Activated T-helper 1 cell treated with anti-CD3 and anti-CD28 coated beads, Interleukin-12 subunit alpha, Interleukin-12 subunit beta, Interleukin-2, Interleukin-4 antibody, amounts not matched to agents 30 ng/mL and 10 ng/mL and 1 ng/mL, durations not matched to agents 14 hours and 24 hours and 36 hours (primary cell): ENCODE results near the gene HS3ST5. TPM values are rescaled to one million over a fixed set of nuclear protein-coding genes. Genes with fewer than 3 reads are reported as not detected.
A peak's percentile ranks its signal among the peaks of the same experiment; 100 is the strongest.
"Not testable (repeated sequence)": the region's sequence is repeated elsewhere in the genome, so short reads cannot be mapped to it uniquely, and the experiment has no call there.

Experiments
- DNase-seq: peaks from one replicate; pipeline ENCODE4 v3.0.0; 2021; ENCODE audit warnings: low spot score
- H3K27ac Mint-ChIP-seq: one replicate; pipeline ENCODE4 v1.8.0; 2021; ENCODE audit warnings: mild to moderate bottlenecking, mixed read lengths
- H3K27me3 Mint-ChIP-seq: one replicate; pipeline ENCODE4 v1.8.0; 2022; ENCODE audit warnings: mild to moderate bottlenecking, moderate library complexity, mixed read lengths; ENCODE audit not compliant: insufficient read depth
- H3K36me3 Mint-ChIP-seq: one replicate; pipeline ENCODE4 v1.8.0; 2021; ENCODE audit warnings: low read depth, mixed read lengths
- H3K4me1 Mint-ChIP-seq: one replicate; pipeline ENCODE4 v1.8.0; 2021; ENCODE audit warnings: low read depth, mixed read lengths
- H3K4me3 Mint-ChIP-seq: one replicate; pipeline ENCODE4 v1.8.0; 2021; ENCODE audit warnings: mild to moderate bottlenecking, moderate library complexity, mixed read lengths
- H3K9me3 Mint-ChIP-seq: one replicate; pipeline ENCODE4 v1.8.0; 2021; ENCODE audit warnings: mixed read lengths
- intact Hi-C: fragments of 100-400 bp; cut with micrococcal nuclease; formaldehyde crosslinking; loops from one replicate; pipeline ENCODE4 v1.15.1; 2024
- total RNA-seq: library from RNA; stranded (reverse); gene quantifications from 2 replicates; pipeline ENCODE4 v1.2.3, GENCODE V29; 2022

Gene HS3ST5
- total RNA-seq, 1 donor from 2014 or later = not detected

DNA sequence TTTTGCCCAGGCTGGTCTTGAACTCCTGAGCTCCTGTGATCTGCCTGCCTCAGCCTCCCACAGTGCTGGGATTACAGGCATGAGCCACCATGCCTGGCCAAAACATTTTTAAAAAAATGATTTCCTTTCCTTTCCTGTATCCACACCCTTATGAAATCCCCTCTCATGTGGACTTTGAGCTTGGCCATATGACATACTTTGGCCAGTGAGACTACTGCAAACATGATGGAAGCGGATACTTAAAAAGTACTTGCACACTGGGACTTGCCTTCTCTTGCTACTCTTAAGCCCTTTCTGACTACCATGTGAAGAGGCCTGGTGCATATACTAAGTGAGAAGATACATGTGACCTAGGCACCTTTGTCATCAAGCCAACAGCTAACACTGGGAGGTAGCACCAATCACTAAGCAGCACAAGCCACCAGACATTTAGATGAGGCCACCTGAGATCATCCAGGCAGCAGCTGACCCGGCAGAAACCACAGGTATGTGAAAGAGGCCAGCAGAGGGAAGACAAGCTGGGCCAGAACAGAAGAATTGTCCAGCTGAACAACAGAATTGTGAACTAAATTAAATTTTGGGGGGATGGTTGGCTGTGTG, 293.4 kb downstream of the HS3ST5 start:
- no peak for DNase-seq
- Mint-ChIP-seq H3K4me3 (no peak overlapping the region), H3K36me3 (no peaks in the 10 kb centered on the region), H3K27ac (no peak overlapping the region), H3K4me1 (no peaks in the 10 kb centered on the region), H3K9me3 (no peaks in the 10 kb centered on the region), H3K27me3 (peaks cover 5% of the 10 kb centered on the region)
- intact Hi-C loops = no loop called here

DNA sequence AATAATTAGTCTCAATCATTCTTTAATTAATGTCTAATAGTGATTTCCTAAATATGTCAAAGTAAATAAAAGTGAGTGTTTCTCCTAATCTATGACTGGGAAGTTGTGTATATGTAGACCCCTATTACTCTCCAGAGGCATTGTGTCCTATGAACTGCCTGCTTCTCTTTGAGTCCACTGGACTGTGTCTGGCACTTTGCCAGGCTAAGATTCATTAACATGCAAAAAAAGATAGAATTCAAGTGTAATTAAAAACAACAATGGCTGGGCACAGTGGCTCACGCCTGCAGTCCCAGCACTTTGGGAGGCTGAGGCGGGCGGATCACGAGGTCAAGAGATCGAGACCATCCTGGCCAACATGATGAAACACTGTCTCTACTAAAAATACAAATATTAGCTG, 298.3 kb downstream of the HS3ST5 start:
- H3K4me3 Mint-ChIP-seq, H3K27me3 Mint-ChIP-seq, H3K36me3 Mint-ChIP-seq, DNase-seq, H3K4me1 Mint-ChIP-seq, H3K9me3 Mint-ChIP-seq, H3K27ac Mint-ChIP-seq, intact Hi-C loops: not testable (repeated sequence)

DNA sequence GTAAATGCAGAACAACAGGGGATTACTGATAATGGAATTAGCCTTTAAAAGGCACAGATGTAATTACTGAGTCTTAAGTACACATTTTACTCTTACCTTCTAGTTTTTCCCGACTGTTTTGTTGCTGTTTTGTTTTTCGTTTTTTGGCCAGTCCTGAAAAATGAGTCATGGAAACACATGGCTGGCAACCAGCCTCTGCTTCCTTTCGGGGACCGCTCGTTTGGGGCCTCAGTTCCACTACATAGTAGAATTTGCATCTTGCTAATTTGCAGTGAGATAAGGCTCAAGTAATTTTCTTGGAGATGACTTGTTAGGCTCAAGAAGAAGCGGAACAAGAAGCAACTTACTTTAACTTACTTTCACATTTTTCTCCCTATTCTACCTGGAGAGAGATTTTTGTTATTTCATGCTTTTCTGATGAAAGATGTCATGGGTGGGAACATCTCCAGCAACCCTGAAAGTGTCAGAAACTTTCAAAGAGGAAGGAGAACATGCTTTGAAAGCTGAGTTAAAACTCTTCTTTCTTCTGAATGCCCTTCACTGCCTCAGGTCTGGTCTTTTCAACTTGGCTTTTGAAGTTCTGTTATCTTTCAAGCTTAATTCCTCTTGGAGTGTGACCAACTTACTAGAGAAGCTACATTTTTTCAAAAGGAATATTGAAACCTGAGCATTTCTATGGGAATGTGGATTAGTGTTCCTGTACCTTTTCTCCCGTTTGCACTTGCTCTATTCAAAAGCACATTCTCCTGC, 300.4 kb downstream of the HS3ST5 start:
- intact Hi-C loops = no loop called here
- H3K27ac Mint-ChIP-seq = no peak overlapping the region
- no peaks in the 10 kb centered on the region for H3K27me3 Mint-ChIP-seq
- no peaks in the 10 kb centered on the region for H3K4me1 Mint-ChIP-seq
- no peak for DNase-seq
- H3K36me3 Mint-ChIP-seq = no peaks in the 10 kb centered on the region
- H3K9me3 Mint-ChIP-seq = no peaks in the 10 kb centered on the region
- no peak overlapping the region for H3K4me3 Mint-ChIP-seq

DNA sequence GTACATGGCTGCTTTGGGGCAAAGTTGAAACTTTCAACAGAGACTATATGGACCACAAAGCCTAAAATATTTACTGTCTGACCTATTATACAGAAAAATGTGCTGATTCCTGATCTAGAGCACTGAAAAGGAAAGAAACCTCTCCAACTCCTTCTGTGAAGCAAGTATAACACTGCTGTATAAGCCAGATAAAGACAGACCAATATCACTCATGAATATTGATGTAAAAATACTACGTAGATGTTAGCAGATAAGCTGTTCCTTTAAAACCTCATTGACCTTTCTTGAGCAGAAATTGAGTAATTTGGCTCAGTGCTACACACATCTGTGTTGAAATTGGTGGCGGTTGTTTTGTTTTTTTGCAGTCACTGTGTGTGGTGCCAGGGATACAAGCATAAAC, 302.0 kb downstream of the HS3ST5 start:
- intact Hi-C loops = no loop called here
- Mint-ChIP-seq H3K36me3 (no peaks in the 10 kb centered on the region), H3K4me3 (no peak overlapping the region), H3K27ac (no peak overlapping the region), H3K9me3 (no peaks in the 10 kb centered on the region), H3K4me1 (no peaks in the 10 kb centered on the region), H3K27me3 (no peaks in the 10 kb centered on the region)
- DNase-seq = no peak

DNA sequence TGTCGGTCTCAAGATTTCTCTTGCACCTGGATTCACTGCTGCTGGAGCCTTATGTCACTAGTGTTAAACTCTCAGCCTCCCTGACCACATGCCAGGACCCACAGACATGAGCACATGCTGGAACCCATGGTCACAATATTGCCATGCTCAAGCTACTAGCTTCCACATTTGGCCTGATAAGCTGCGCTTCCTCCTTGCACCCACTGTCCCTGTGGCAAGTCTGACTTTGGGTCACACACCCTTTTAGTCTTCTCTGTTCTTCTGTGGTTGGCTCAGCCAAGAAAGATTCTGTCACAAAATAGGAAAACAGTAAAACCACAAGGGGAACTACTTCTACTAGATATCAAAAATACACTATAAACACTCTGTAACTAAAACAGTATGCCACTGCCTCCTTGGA, 303.0 kb downstream of the HS3ST5 start:
- intact Hi-C loops = no loop called here
- Mint-ChIP-seq H3K4me1 (no peaks in the 10 kb centered on the region), H3K27me3 (no peaks in the 10 kb centered on the region), H3K9me3 (no peaks in the 10 kb centered on the region), H3K27ac (no peak overlapping the region), H3K36me3 (no peaks in the 10 kb centered on the region), H3K4me3 (no peak overlapping the region)
- no peak for DNase-seq

DNA sequence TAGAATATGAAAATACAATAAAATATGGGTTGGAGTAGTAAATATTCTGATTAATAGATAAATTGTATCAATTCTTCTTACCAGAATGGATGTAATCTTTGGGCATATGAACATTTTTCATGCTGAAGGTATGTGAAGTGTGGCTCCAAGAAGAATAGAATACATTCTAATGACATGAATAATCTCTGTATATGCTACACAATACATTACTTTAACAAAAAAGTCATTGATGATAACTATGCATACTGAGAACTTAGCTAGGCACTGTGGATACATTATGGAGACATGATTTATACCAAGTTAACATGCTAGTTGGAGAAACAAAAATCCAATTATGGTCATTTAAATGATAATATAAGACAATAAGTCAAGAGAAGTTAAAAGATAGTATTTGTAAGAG, 309.2 kb downstream of the HS3ST5 start:
- no peak overlapping the region for H3K4me3 Mint-ChIP-seq
- H3K27me3 Mint-ChIP-seq = no peaks in the 10 kb centered on the region
- no peak overlapping the region for H3K27ac Mint-ChIP-seq
- H3K4me1 Mint-ChIP-seq = no peaks in the 10 kb centered on the region
- intact Hi-C loops = no loop called here
- DNase-seq = no peak
- no peaks in the 10 kb centered on the region for H3K36me3 Mint-ChIP-seq
- no peaks in the 10 kb centered on the region for H3K9me3 Mint-ChIP-seq

DNA sequence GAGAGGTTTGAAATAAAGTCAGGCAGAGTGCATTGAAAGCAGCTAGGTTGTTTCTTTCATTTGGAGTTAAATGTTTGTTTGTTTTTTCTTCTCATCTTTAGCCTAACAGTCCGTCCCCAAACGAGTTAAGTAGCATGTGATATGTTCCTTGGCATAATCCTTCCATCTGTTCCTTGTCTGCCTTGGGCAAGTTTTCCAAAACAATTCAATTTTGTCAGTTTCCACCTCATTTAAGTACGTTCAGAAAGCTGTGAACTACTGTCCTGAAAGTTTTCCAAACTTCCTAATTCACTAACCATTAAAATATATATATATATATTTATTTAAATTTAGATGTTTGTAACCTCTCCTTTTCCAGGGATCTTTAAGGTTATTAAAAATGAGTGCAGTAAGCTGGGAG, 310.1 kb downstream of the HS3ST5 start:
- no peak overlapping the region for H3K27ac Mint-ChIP-seq
- no peak for DNase-seq
- intact Hi-C loops = no loop called here
- no peaks in the 10 kb centered on the region for H3K4me1 Mint-ChIP-seq
- H3K4me3 Mint-ChIP-seq = no peak overlapping the region
- no peaks in the 10 kb centered on the region for H3K36me3 Mint-ChIP-seq
- H3K27me3 Mint-ChIP-seq = no peaks in the 10 kb centered on the region
- H3K9me3 Mint-ChIP-seq = no peaks in the 10 kb centered on the region

DNA sequence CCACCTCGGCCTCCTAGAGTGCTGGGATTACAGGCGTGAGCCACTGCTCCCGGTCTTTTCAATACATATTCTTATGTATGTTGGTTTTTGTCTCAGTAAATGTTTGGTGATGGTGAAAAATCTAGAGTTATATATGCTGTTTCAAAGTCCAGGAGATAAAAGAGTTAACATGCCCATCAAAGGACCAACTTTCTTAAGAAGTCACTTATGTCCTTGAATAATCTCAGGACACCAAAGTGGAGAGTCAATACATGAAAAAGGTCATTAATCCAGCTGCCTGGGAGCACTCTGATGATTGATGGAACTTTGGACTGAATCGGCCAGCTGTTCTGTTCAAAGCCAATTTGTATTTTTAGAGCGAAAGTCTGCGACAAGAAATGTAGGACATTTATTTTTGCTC, 312.1 kb downstream of the HS3ST5 start:
- Mint-ChIP-seq H3K4me3 (no peak overlapping the region), H3K27ac (no peak overlapping the region), H3K27me3 (no peaks in the 10 kb centered on the region), H3K9me3 (no peaks in the 10 kb centered on the region), H3K36me3 (no peaks in the 10 kb centered on the region), H3K4me1 (no peaks in the 10 kb centered on the region)
- intact Hi-C loops = no loop called here
- DNase-seq = no peak

DNA sequence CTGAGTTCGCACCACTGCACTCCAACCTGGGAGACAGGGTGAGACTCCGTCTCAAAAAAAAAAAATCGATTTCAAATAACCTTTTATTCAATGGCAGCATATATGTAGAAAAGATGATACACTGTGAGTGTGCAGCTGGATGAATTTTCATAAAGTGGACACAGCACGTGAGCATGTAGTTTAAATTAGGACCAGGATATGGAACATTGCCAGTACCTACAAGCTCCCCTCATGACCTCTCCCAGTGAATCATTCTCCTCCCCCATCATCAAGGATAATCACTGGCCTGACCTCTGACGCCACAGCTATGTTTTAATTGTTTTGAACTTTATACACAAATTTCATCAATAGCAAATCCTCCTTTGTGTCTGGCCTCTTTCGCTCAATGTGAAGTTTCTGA, 318.1 kb downstream of the HS3ST5 start:
- H3K27ac Mint-ChIP-seq = no peak overlapping the region
- no peaks in the 10 kb centered on the region for H3K4me1 Mint-ChIP-seq
- no peaks in the 10 kb centered on the region for H3K9me3 Mint-ChIP-seq
- intact Hi-C loops = no loop called here
- no peaks in the 10 kb centered on the region for H3K27me3 Mint-ChIP-seq
- no peak for DNase-seq
- H3K4me3 Mint-ChIP-seq = no peak overlapping the region
- H3K36me3 Mint-ChIP-seq = no peaks in the 10 kb centered on the region

DNA sequence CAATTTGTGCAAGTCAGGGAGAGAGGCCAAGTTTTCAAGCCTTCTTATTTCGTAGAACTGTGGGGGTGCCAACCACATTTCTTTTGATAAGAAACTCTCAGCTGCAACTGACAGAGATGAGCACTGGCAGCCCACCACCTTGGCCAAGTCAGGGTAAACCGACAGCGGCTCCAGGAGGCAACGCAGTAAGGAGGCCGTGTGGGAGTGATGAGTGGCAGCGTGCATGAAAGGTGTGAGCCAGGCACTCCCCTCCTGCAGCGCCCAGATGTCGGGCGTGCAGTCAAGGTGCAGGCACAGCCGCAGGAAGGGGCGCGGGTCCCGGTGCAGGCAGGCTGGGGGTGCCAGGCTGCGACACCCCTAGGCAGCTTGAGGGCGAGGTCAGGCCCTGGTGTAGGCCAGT, 322.6 kb downstream of the HS3ST5 start:
- Mint-ChIP-seq H3K36me3 (no peaks in the 10 kb centered on the region), H3K4me3 (no peak overlapping the region), H3K27ac (no peak overlapping the region), H3K27me3 (no peaks in the 10 kb centered on the region), H3K4me1 (no peaks in the 10 kb centered on the region), H3K9me3 (no peaks in the 10 kb centered on the region)
- intact Hi-C loops = no loop called here
- DNase-seq = no peak

DNA sequence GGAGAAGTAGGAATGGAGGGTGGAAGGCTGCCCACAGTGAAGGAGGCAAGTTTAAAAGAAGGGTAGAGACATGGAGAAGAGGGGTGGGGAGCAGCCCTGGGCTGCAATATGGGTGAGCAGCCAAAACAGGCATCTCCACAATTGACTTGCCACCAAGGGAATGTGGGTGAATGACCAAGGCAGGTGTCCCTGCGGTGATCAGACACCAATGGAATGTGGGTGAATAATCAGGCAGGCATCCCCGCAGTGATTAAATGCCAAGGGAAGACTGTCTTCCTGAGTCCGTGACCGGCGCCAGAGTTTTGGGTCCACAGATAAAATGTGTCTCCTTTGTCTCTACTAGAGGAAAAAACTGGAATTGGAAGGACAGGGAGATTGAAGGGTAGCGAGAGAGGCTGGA, 325.7 kb downstream of the HS3ST5 start:
- H3K4me3 Mint-ChIP-seq, H3K36me3 Mint-ChIP-seq, DNase-seq, H3K4me1 Mint-ChIP-seq, H3K27ac Mint-ChIP-seq, intact Hi-C loops, H3K27me3 Mint-ChIP-seq, H3K9me3 Mint-ChIP-seq: not testable (repeated sequence)

DNA sequence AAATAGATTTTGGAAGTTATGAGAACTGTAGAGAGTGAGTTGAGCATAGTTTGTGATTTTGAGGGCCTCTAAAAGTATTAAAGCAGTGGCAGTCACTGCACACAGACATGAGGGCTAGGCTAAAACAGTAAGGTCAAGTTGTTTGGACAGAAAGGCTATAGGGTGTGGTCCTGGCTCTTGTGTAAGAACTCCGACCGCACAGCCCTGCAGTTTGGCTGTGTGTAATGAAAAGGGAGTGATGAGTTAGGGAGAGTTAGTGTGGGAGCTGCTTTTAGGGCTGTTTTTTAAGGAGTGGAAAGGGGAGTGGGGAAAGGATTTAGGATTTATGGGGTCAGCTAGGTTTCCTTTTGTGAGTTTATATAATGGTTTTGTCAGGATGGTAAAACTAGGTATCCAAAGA, 328.7 kb downstream of the HS3ST5 start:
- H3K27ac Mint-ChIP-seq, H3K9me3 Mint-ChIP-seq, H3K36me3 Mint-ChIP-seq, H3K4me1 Mint-ChIP-seq, H3K4me3 Mint-ChIP-seq, DNase-seq, H3K27me3 Mint-ChIP-seq, intact Hi-C loops: not testable (repeated sequence)

DNA sequence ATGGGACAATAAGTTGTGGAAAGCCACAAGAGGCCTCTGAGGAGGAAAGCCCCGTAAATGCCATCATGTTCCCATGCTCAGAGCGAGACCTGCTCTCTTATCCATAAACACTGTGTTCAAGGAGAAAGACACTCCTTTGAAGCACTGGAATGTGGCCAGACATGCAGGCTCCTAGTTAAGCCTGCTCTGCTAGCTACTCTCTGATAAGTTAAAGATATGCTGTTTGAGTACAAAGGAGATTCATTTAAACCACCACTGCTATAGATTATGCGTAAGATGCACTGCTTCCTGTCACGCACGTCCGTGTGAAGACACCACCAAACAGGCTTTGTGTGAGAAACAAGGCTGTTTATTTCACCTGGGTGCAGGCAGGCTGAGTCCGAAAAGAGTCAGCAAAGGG, 331.3 kb downstream of the HS3ST5 start:
- intact Hi-C loops, DNase-seq, H3K9me3 Mint-ChIP-seq, H3K36me3 Mint-ChIP-seq, H3K4me3 Mint-ChIP-seq: not testable (repeated sequence)
- Mint-ChIP-seq H3K27me3 (peaks cover 15% of the 10 kb centered on the region), H3K4me1 (peaks cover 21% of the 10 kb centered on the region), H3K27ac (peak overlapping the region; percentile 73)

DNA sequence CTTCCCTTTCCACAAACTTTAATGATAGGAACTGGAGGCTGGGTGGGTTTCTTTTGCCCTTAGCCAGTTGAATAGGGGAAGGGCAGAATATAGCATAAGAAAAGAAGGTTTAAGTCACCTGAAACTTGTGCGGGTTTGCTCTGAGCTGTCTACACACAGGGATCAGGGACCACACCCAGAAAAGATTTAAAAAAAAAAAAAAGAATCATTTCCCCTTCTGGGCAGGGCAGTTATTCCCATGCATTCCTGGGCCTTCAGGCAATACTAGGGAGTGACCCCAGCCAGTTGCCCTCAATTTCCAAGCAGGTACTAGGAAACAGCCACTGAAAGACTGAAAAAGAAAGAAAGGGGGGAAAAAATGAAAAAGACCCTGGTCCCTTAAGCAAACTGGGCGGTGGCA, 332.3 kb downstream of the HS3ST5 start:
- Mint-ChIP-seq H3K27me3 (peaks cover 20% of the 10 kb centered on the region), H3K27ac (no peak overlapping the region), H3K36me3 (peaks cover 3% of the 10 kb centered on the region), H3K4me3 (no peak overlapping the region), H3K4me1 (peaks cover 21% of the 10 kb centered on the region), H3K9me3 (peaks cover 3% of the 10 kb centered on the region)
- no peak for DNase-seq
- intact Hi-C loops = no loop called here
